DND-41 (cell line): ENCODE results near the gene TMEM9.

ENCODE experiments used
- EZH2 ChIP-seq: IDR thresholded peaks from 3 replicates; pipeline ENCODE4 v1.6.1; 2012; ENCODE audit warnings: borderline replicate concordance, low read depth, mild to moderate bottlenecking, moderate library complexity, low read length, inconsistent platforms; ENCODE audit not compliant: severe bottlenecking
- TF ChIP-seq, protein P1 (sequence below): IDR thresholded peaks from 2 replicates; pipeline ENCODE4 v1.5.1; 2012; ENCODE audit warnings: borderline replicate concordance, low read length, moderate library complexity, mild to moderate bottlenecking; ENCODE audit not compliant: poor library complexity, severe bottlenecking; ENCODE audit errors: extremely low read depth

DNA sequence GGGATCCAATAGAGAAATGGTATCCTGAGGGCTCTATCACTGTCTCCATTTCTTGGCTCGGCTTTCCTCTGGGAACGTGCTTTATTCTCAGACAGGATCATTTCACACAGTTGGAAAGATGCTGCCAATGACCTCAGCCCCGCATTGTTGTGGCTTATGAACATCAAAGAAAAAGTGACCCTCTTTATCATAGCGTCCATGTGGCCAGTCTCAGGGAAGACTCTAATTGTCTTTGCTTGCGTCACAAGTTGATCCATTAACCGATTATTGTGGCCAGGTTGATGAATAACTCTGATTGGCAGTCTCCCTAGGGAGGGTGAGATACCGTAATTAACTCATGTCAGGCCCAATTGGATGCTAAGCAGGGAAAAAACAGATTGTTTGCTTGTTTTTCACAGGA, 10.4 kb upstream of the TMEM9 start:
- no peak for TF ChIP-seq EZH2
- TF ChIP-seq, protein P1, sequence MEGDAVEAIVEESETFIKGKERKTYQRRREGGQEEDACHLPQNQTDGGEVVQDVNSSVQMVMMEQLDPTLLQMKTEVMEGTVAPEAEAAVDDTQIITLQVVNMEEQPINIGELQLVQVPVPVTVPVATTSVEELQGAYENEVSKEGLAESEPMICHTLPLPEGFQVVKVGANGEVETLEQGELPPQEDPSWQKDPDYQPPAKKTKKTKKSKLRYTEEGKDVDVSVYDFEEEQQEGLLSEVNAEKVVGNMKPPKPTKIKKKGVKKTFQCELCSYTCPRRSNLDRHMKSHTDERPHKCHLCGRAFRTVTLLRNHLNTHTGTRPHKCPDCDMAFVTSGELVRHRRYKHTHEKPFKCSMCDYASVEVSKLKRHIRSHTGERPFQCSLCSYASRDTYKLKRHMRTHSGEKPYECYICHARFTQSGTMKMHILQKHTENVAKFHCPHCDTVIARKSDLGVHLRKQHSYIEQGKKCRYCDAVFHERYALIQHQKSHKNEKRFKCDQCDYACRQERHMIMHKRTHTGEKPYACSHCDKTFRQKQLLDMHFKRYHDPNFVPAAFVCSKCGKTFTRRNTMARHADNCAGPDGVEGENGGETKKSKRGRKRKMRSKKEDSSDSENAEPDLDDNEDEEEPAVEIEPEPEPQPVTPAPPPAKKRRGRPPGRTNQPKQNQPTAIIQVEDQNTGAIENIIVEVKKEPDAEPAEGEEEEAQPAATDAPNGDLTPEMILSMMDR, result no peak
